Esophagus muscularis mucosa (tissue), 4 donors: ENCODE results near the gene GALNT11.
"Not testable (repeated sequence)": the region's sequence is repeated elsewhere in the genome, so short reads cannot be mapped to it uniquely, and the experiment has no call there.

ENCODE experiments used
- CTCF ChIP-seq, 3 experiments: fragments of 200-600 bp in 2 of 3; fragments of 450-650 bp in 1 of 3; sonication (generic) in 2 of 3; IDR thresholded peaks; one replicate each; pipeline ENCODE4 v1.5.1; 2017 to 2019; ENCODE audit warnings: antibody characterized with exemption in 3 of 3, mild to moderate bottlenecking in 2 of 3, moderate library complexity in 1 of 3
- EP300 ChIP-seq: sonication (generic); formaldehyde crosslinking; IDR thresholded peaks from one replicate; pipeline ENCODE4 v1.6.1; 2017; ENCODE audit warnings: antibody characterized with exemption
- POLR2A ChIP-seq: fragments of 450-650 bp; IDR thresholded peaks from one replicate; pipeline ENCODE4 v1.6.1; 2017; ENCODE audit warnings: antibody characterized with exemption, moderate library complexity, mild to moderate bottlenecking, low read depth
- POLR2AphosphoS5 ChIP-seq, 2 donors: sonication (generic); formaldehyde crosslinking; IDR thresholded peaks; one replicate each; pipeline ENCODE4 v1.6.1; 2017; ENCODE audit warnings: antibody characterized with exemption in 2 of 2

- TF ChIP-seq POLR2AphosphoS5 (IDR thresholded peaks at IDR 0.05); CTCF (IDR thresholded peaks at IDR 0.05); EP300; POLR2A: not testable (repeated sequence)
Observed at GRCh38 chr7:152030639-152031038, 5.2 kb downstream of the GALNT11 start.
